ENCODE measurements around the gene CHST3.
"Not testable (repeated sequence)": the region's sequence is repeated elsewhere in the genome, so short reads cannot be mapped to it uniquely, and the experiment has no call there.

The CHST3 gene

GRCh38 chr10:71964098-71964742 is at the start of gene CHST3:
TSS of gene CHST3 (plus strand) at chr10:71964395. CDS start at chr10:72005843, 41,448 bp downstream.
- DNase-seq: peak; percentile 73

- no peak for DNase-seq
These were observed 47.4 kb upstream of the CHST3 start for GRCh38 chr10:71916827-71917226.

- DNase-seq: no peak
These were observed 45.2 kb upstream of the CHST3 start for GRCh38 chr10:71918992-71919391.

GRCh38 chr10:71919956-71920539 is 44.1 kb upstream of the CHST3 start:
- DNase-seq: not testable (repeated sequence)

- no peak for DNase-seq
These were observed 43.5 kb upstream of the CHST3 start for GRCh38 chr10:71920540-71921323.

- DNase-seq: peak; percentile 72
These were observed 42.7 kb upstream of the CHST3 start for GRCh38 chr10:71921324-71922027.

- DNase-seq: no peak
These were observed 41.0 kb upstream of the CHST3 start for GRCh38 chr10:71923138-71923692.

- no peak for DNase-seq
These were observed 39.4 kb upstream of the CHST3 start for GRCh38 chr10:71924771-71925170.

- DNase-seq: no peak
These were observed 37.0 kb upstream of the CHST3 start for GRCh38 chr10:71927159-71927558.

- DNase-seq: no peak
These were observed 36.2 kb upstream of the CHST3 start for GRCh38 chr10:71927776-71928592.

- no peak for DNase-seq
These were observed 32.9 kb upstream of the CHST3 start for GRCh38 chr10:71931295-71931694.

- DNase-seq: no peak
These were observed 30.5 kb upstream of the CHST3 start for GRCh38 chr10:71933651-71934050.

- no peak for DNase-seq
These were observed 26.0 kb upstream of the CHST3 start for GRCh38 chr10:71938211-71938610.

GRCh38 chr10:71939304-71939703 is 24.9 kb upstream of the CHST3 start:
- DNase-seq: no peak

- DNase-seq: no peak
These were observed 24.2 kb upstream of the CHST3 start for GRCh38 chr10:71939861-71940474.

GRCh38 chr10:71940752-71941151 is 23.4 kb upstream of the CHST3 start:
- DNase-seq: no peak

GRCh38 chr10:71941318-71941717 is 22.9 kb upstream of the CHST3 start:
- DNase-seq: no peak

- DNase-seq: no peak
These were observed 18.2 kb upstream of the CHST3 start for GRCh38 chr10:71945819-71946474.

GRCh38 chr10:71946700-71947099 is 17.5 kb upstream of the CHST3 start:
- peak; percentile 56 for DNase-seq

- DNase-seq: no peak
These were observed 15.6 kb upstream of the CHST3 start for GRCh38 chr10:71948496-71949067.

- DNase-seq: no peak
These were observed 13.5 kb upstream of the CHST3 start for GRCh38 chr10:71950683-71951082.

All from midbrain (tissue), 1 donor.